Measurements from ENCODE around the gene ITGB7. TPM values are rescaled to one million over a fixed set of nuclear protein-coding genes. Genes with fewer than 3 reads are reported as not detected.

ITGB7 gene
- total and polyA plus RNA-seq, 9 of the 15 experiments (the other 6 are each of a cell fraction or from before 2014, with no cell fraction given): 0.06 to 2.0 (median 0.67) TPM

DNA sequence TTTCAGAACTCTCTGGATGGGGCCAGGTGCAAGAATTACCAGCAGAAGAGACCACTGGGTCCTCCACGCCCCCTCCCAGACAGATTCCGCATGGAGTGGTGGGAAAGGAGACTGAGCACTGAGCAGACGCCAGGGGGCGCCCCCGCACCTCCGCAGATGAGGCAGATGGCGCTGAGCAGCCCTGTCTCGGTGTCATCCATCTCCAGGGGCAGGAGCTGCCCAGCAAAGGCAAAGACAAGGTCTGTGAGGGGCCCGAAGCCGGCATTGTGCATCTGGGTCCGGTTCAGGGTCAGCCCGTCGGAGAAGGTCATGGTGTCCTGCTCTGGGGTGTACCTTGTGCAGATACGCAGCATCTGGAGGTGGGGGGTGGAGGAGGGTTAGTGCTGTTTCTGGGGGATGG, 6.3 kb upstream of the ITGB7 start (continued):
- TF ChIP-seq, protein P1, sequence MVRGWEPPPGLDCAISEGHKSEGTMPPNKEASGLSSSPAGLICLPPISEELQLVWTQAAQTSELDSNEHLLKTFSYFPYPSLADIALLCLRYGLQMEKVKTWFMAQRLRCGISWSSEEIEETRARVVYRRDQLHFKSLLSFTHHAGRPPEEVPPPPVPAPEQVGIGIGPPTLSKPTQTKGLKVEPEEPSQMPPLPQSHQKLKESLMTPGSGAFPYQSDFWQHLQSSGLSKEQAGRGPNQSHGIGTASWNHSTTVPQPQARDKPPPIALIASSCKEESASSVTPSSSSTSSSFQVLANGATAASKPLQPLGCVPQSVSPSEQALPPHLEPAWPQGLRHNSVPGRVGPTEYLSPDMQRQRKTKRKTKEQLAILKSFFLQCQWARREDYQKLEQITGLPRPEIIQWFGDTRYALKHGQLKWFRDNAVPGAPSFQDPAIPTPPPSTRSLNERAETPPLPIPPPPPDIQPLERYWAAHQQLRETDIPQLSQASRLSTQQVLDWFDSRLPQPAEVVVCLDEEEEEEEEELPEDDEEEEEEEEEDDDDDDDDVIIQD (CRISPR knock-in tag; IDR thresholded peaks at IDR 0.05): no peak
- TF ChIP-seq EHMT2 (IDR thresholded peaks at IDR 0.05) (no peak), C11orf30 (IDR thresholded peaks at IDR 0.05; ENCODE audit: low read depth) (no peak), FOSL1 (tag; conservative IDR thresholded peaks at IDR 0.05) (no peak), ZNF57 (CRISPR knock-in tag; IDR thresholded peaks at IDR 0.05) (no peak), NR2C2 (CRISPR knock-in tag; IDR thresholded peaks at IDR 0.05) (no peak), NR2C2 (tag; IDR thresholded peaks at IDR 0.05) (no peak), ZNF197 (CRISPR knock-in tag; IDR thresholded peaks at IDR 0.05; ENCODE audit: low read depth) (no peak), CCAR2 (IDR thresholded peaks at IDR 0.05; ENCODE audit: low read depth, low read length) (no peak), FOXP1 (CRISPR knock-in tag; IDR thresholded peaks at IDR 0.05) (no peak), ZNF174 (CRISPR knock-in tag; IDR thresholded peaks at IDR 0.05) (no peak), DACH1 (IDR thresholded peaks at IDR 0.05; ENCODE audit: partially characterized antibody) (no peak), ZFP30 (CRISPR knock-in tag; IDR thresholded peaks at IDR 0.05; ENCODE audit: borderline replicate concordance) (no peak), FOXJ3 (CRISPR knock-in tag; IDR thresholded peaks at IDR 0.05) (no peak), ZFX (CRISPR knock-in tag; IDR thresholded peaks at IDR 0.05) (no peak)
- TF ChIP-seq, protein P2, sequence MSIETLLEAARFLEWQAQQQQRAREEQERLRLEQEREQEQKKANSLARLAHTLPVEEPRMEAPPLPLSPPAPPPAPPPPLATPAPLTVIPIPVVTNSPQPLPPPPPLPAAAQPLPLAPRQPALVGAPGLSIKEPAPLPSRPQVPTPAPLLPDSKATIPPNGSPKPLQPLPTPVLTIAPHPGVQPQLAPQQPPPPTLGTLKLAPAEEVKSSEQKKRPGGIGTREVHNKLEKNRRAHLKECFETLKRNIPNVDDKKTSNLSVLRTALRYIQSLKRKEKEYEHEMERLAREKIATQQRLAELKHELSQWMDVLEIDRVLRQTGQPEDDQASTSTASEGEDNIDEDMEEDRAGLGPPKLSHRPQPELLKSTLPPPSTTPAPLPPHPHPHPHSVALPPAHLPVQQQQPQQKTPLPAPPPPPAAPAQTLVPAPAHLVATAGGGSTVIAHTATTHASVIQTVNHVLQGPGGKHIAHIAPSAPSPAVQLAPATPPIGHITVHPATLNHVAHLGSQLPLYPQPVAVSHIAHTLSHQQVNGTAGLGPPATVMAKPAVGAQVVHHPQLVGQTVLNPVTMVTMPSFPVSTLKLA (conservative IDR thresholded peaks at IDR 0.05): peak in 1 of 2 experiments; percentile 35; a peak in 1 of 4 replicates
- TF ChIP-seq, protein P3, sequence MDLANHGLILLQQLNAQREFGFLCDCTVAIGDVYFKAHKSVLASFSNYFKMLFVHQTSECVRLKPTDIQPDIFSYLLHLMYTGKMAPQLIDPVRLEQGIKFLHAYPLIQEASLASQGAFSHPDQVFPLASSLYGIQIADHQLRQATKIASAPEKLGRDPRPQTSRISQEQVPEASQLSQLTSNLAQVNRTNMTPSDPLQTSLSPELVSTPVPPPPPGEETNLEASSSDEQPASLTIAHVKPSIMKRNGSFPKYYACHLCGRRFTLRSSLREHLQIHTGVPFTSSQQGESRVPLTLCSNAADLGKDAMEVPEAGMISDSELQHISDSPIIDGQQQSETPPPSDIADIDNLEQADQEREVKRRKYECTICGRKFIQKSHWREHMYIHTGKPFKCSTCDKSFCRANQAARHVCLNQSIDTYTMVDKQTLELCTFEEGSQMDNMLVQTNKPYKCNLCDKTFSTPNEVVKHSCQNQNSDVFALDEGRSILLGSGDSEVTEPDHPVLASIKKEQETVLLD (IDR thresholded peaks at IDR 0.05): no peak
- TF ChIP-seq, protein P4, sequence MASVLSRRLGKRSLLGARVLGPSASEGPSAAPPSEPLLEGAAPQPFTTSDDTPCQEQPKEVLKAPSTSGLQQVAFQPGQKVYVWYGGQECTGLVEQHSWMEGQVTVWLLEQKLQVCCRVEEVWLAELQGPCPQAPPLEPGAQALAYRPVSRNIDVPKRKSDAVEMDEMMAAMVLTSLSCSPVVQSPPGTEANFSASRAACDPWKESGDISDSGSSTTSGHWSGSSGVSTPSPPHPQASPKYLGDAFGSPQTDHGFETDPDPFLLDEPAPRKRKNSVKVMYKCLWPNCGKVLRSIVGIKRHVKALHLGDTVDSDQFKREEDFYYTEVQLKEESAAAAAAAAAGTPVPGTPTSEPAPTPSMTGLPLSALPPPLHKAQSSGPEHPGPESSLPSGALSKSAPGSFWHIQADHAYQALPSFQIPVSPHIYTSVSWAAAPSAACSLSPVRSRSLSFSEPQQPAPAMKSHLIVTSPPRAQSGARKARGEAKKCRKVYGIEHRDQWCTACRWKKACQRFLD (CRISPR knock-in tag; IDR thresholded peaks at IDR 0.05): no peak
